HG03558 (cell line): ENCODE measurements around the gene ENO1.
"Not testable (repeated sequence)": the region's sequence is repeated elsewhere in the genome, so short reads cannot be mapped to it uniquely, and the experiment has no call there.

Experiments used
- ATAC-seq: cut with Tn5 transposase; IDR thresholded peaks from one replicate; pipeline ENCODE4 v1.9.1; 2021; ENCODE audit warnings: moderate number of reproducible peaks; ENCODE audit not compliant: unreplicated experiment; ENCODE audit errors: extremely low read depth

The ENO1 gene

DNA sequence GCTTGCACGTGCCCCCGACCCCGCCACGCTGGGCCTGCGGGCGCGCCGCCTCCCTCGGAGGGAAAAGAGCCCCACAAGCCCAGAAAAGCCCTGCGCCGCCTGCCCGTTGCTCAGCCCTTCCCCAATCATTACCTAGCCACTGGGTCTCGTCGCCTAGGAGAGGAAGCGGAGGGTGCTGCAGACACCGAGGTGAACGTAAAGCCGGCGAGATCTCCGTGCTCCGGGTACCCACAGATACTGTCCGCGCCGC, at the start of gene ENO1:
Gene ENO1 (minus strand): TSS at position 239 of the 250 bp plus-strand sequence. CDS start 3,778 bp downstream, outside the sequence.
- no peak for ATAC-seq

DNA sequence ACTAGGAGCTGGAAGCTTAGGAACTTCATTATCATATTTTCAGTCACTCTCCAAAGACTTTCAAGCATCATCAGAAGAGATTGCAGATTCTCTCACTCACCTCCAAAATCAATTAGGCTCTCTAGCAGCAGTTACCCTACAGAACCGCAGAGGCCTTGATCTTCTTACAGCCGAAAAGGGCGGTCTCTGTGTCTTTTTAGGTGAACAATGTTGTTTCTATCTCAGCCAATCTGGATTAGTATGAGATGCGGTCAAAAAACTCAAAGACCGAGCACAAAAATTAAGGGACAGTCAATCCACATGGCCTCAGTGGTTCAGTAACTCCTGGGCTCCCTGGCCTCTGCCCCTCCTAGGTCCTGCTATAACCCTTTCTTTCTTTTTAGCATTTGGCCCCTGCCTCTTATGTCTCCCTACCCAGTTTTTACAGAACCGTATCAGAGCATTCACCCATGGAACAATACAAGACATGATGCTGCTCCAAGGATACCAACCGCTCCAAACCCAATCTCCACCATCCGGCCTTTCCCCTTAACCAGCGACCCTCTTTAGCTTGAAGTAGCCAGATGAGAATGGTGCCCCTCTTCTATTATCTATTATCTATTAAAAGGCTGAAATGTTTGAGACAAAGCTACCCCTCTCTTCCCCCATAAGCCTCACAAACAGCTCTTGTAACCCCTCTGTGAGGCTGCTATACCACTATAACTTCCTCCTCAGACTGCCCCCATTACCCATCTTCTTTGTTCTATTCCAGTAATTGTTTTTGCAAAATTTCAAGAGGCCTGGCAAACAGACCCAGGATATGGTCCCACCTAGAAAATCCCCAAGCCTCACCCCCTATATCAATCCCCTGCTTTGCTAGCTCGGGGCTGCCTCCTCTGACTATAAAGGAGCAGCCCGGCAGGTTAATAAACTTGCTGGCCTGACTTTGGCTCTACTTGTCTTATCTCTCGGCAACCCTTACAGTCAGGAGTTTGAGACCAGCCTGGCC, 48.5 kb upstream of the ENO1 start:
- no peak for ATAC-seq

GRCh38 chr1:8925960-8926359, 47.5 kb upstream of the ENO1 start:
- ATAC-seq: no peak

GRCh38 chr1:8925406-8925805, 46.9 kb upstream of the ENO1 start:
- ATAC-seq: no peak

DNA sequence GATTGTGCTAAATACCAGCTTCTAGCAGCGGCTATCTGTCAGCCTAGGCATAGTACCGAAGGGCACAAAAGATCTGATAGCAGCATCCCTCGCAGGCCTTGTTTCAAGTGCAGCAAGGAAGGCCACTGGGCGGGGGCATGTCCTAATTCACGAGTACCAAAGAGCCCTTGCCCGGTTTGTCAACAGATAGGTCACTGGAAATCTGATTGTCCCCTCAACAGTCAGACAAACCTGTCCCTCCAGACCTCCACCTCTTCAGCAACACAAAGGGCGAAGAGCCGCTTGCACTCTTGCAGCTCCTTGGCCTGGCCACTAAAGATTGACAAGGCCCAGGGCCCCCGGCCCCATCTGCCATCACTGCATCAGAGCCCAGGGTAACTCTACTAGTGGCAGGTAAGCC, 44.5 kb upstream of the ENO1 start:
- no peak for ATAC-seq

DNA sequence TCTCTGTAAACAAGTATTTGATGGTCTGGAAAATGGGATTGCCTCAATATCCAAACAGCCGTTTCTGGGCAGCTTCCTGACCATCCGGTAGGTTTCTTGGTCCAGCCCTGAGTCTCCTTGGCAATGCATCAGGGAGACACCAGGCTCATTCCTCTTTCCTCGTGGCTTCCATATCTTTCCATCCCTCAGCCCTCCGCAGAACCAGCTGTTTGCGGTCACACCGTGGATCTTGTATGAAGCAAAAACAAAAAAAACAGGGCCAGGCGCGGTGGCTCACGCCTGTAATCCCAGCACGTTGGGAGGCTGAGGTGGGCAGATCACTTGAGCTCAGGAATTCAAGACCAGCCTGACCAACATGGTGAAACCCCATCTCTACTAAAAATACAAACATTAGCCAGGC, 39.0 kb upstream of the ENO1 start:
- ATAC-seq: not testable (repeated sequence)

DNA sequence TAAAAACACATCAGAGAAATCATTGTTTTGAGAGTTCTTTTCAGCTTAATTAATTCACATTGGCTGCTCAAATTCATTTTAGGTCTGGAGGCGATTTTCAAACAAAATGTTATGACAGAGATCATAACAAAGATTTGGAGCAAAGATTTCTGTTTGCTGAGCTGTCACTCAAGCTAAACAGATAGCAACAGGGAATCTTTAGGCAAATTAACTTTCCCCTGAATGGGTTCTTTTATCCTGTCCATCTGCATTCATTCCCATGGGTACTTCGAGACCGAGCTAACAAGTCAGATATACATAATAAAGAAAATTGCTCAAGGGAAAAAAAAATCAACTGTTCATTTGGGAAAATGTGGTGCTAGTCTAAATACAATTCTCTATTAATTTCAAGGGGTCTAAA, 37.0 kb upstream of the ENO1 start:
- no peak for ATAC-seq

DNA sequence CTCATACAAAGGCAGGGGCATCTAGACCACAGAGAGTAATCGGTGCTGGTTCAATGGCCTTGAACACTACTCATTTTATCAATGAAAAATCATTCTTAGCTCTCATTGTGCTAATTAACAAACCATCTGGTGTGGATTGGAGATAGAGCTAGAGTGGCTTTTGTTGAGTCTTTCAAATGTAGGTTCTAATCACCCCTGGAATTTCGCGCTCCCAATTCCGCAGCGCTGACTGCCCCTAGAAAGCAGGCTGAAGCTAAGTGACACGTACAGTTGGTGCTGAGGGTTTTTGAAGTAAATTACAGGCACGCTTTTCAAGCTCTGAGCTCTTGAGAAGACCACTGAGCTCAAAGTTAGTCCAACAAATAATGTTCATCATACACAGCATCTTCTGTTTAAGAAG, 36.0 kb upstream of the ENO1 start:
- ATAC-seq: no peak

GRCh38 chr1:8913457-8913856, 35.0 kb upstream of the ENO1 start:
- no peak for ATAC-seq

GRCh38 chr1:8911416-8912309, 33.2 kb upstream of the ENO1 start:
- no peak for ATAC-seq

GRCh38 chr1:8910914-8911313, 32.4 kb upstream of the ENO1 start:
- no peak for ATAC-seq

DNA sequence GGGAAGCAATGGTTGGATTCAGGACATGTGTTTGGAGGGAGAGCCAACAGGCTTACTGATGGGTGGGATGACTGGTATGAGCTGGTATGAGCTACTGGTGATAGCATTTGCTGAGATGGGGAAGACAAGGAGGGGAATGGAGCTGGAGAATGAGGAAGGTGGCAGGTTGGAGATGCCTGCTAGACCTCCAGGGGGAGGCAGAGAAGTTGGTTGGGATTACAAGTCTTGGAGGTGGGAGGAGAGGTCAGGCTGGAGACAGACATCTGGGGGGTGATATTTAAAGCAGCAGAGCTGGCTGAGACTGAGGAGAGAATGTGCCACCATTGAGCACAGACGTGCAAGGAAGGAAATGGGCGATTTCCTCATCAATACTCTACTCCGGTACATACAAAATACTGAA, 31.8 kb upstream of the ENO1 start:
- no peak for ATAC-seq

- no peak for ATAC-seq
These were observed 30.1 kb upstream of the ENO1 start for GRCh38 chr1:8908388-8909151.

GRCh38 chr1:8905582-8906191, 27.2 kb upstream of the ENO1 start:
- no peak for ATAC-seq

- no peak for ATAC-seq
These were observed 25.6 kb upstream of the ENO1 start for GRCh38 chr1:8903908-8904650.

GRCh38 chr1:8903410-8903809, 24.9 kb upstream of the ENO1 start:
- no peak for ATAC-seq

DNA sequence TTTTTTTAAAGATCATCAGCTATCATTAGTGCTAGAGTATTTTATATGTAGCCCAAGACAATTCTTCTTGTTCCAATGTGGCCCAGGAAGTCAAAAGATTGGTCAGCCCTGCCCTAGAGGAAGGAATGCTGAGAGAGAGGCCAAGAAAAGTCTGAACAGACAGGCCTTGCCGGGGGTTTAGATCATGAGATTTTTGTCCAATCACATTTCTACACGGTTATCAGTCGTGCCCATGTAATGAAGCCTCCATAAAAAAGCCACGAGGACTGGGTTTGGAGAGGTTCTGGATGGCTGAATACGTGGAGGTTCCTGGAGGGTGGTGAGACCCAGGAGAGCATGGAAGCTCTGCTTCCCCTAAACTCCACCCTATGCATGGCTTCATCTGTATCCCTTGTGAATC, 24.3 kb upstream of the ENO1 start:
- no peak for ATAC-seq

DNA sequence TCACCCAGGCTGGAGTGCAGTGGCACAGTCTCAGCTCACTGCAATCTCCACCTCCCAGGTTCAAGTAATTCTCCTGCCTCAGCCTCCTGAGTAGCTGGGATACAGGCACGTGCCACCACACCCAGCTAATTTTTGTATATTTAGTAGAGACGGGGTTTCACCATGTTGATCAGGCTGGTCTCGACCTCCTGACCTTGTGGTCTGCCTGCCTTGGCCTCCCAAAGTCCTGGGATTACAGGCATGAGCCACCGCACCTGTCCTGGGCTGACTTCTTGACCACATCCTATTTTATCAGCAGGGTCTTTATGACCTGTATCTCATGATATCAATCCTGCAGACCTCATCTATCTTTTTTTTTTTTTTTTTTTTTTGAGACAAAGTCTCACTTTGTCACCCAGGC, 22.2 kb upstream of the ENO1 start:
- ATAC-seq: not testable (repeated sequence)

DNA sequence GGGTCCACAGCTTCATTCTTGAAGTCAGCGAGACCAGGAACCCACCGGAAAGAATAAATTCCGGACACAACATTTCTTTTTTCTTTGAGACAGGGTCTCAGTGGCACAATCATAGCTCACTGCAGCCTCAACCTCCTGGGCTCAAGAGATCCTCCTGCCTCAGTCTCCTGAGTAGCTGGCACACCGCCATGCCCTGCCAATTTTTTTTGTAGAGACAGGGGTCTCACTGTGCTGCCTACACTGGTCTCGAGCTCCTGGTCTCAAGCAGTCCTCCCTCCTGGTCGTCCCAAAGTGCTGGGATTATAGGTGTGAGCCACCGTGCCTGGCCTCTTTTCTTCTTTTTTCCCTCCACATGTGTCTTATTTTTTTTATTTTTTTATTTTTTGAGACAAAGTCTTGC, 20.6 kb upstream of the ENO1 start:
- ATAC-seq: no peak
